Chondrocyte (in vitro differentiated cells): ENCODE data around the gene PNLIP. TPM values are rescaled to one million over a fixed set of nuclear protein-coding genes. Genes with fewer than 3 reads are reported as not detected.
A peak's percentile ranks its signal among the peaks of the same experiment; 100 is the strongest.

Source experiments
- DNase-seq: peaks from one replicate; pipeline ENCODE4 v3.0.0; 2021; ENCODE audit warnings: mixed read lengths, low spot score
- H3K27ac Mint-ChIP-seq: one replicate; pipeline ENCODE4 v1.8.0; 2021; ENCODE audit warnings: mild to moderate bottlenecking, moderate library complexity, mixed read lengths; ENCODE audit not compliant: unreplicated experiment
- H3K27me3 Mint-ChIP-seq: 2 replicates; pipeline ENCODE4 v1.8.0; 2021; ENCODE audit warnings: low read depth, mixed read lengths
- H3K36me3 Mint-ChIP-seq: 2 replicates; pipeline ENCODE4 v1.8.0; 2021; ENCODE audit warnings: low read depth, mixed read lengths
- H3K4me1 Mint-ChIP-seq: 2 replicates; pipeline ENCODE4 v1.8.0; 2021; ENCODE audit warnings: low read depth, mild to moderate bottlenecking, mixed read lengths
- H3K4me3 Mint-ChIP-seq: one replicate; pipeline ENCODE4 v1.8.0; 2021; ENCODE audit warnings: mild to moderate bottlenecking, moderate library complexity, mixed read lengths; ENCODE audit not compliant: unreplicated experiment
- H3K9me3 Mint-ChIP-seq: 2 replicates; pipeline ENCODE4 v1.8.0; 2021; ENCODE audit warnings: low read depth, mixed read lengths
- CTCF ChIP-seq: fragments of 200-600 bp; sonication (generic); IDR thresholded peaks from 2 replicates; pipeline ENCODE4 v1.5.0; 2021; ENCODE audit warnings: antibody characterized with exemption, mild to moderate bottlenecking, moderate library complexity
- long read RNA-seq: library from polyadenylated mRNA; stranded (forward); transcript quantifications from one replicate; pipeline ENCODE4 v2.0.0, GENCODE V29; 2021
- total RNA-seq: library from RNA; stranded (reverse); gene quantifications from 3 replicates; pipeline ENCODE4 v1.2.1, GENCODE V29; 2021

Gene PNLIP
- not detected in 3 replicates for total RNA-seq
- long read RNA-seq = 0 reads

- no peaks in the 10 kb centered on the region for H3K4me1 Mint-ChIP-seq
- no peaks in the 10 kb centered on the region for H3K9me3 Mint-ChIP-seq
- H3K27ac Mint-ChIP-seq = no peak within 1 kb of the TSS
- no peak for DNase-seq
- no peaks in the 10 kb centered on the region for H3K36me3 Mint-ChIP-seq
- no peak for TF ChIP-seq CTCF
- H3K27me3 Mint-ChIP-seq = peaks cover 1% of the 10 kb centered on the region
- H3K4me3 Mint-ChIP-seq = no peak within 1 kb of the TSS
These were observed at the start of gene PNLIP for GRCh38 chr10:116545756-116546155. PNLIP (plus strand) TSS chr10:116545931; CDS start chr10:116546093, 162 bp downstream.

GRCh38 chr10:116504786-116505185, 40.9 kb upstream of the PNLIP start:
- Mint-ChIP-seq H3K4me1 (no peaks in the 10 kb centered on the region), H3K36me3 (no peaks in the 10 kb centered on the region), H3K4me3 (no peak overlapping the region), H3K27me3 (no peaks in the 10 kb centered on the region), H3K27ac (no peak overlapping the region), H3K9me3 (no peaks in the 10 kb centered on the region)
- TF ChIP-seq CTCF = no peak
- no peak for DNase-seq

GRCh38 chr10:116510565-116510964, 35.2 kb upstream of the PNLIP start:
- no peak for TF ChIP-seq CTCF
- Mint-ChIP-seq H3K4me3 (no peak overlapping the region), H3K27ac (no peak overlapping the region), H3K4me1 (no peaks in the 10 kb centered on the region), H3K36me3 (no peaks in the 10 kb centered on the region), H3K27me3 (peaks cover 4% of the 10 kb centered on the region), H3K9me3 (no peaks in the 10 kb centered on the region)
- DNase-seq = no peak

- Mint-ChIP-seq H3K4me1 (no peaks in the 10 kb centered on the region), H3K4me3 (no peak overlapping the region), H3K27ac (no peak overlapping the region), H3K36me3 (no peaks in the 10 kb centered on the region), H3K27me3 (peaks cover 4% of the 10 kb centered on the region), H3K9me3 (no peaks in the 10 kb centered on the region)
- no peak for DNase-seq
- no peak for TF ChIP-seq CTCF
These were observed 34.4 kb upstream of the PNLIP start for GRCh38 chr10:116511365-116511764.

GRCh38 chr10:116521424-116522290, 24.1 kb upstream of the PNLIP start:
- Mint-ChIP-seq H3K27ac (no peak overlapping the region), H3K4me1 (peaks cover 3% of the 10 kb centered on the region), H3K9me3 (no peaks in the 10 kb centered on the region), H3K36me3 (no peaks in the 10 kb centered on the region), H3K4me3 (no peak overlapping the region), H3K27me3 (peaks cover 13% of the 10 kb centered on the region)
- TF ChIP-seq CTCF = peak; percentile 90
- DNase-seq = no peak
